ENCODE results near the gene SPTLC3.

The SPTLC3 gene

DNA sequence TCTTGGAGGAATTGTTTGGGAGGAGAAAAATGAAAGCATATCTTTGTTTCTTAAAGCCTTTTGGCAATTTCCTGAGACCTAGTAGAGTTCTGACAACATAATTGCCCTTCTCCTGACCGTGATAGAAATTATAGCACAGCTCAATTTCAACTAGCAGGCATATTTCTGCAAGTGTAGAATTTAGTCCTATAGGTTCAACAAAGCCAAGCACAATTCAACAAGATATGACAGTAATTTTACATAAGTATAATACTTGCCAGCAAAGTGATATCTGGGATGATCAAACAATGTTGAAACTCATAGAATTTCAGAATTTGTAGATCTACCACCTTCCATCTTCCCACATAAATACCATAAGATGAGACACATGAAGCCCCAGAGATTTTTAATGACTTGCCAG lies 73.1 kb downstream of the SPTLC3 start:
- TF ChIP-seq, protein P1, sequence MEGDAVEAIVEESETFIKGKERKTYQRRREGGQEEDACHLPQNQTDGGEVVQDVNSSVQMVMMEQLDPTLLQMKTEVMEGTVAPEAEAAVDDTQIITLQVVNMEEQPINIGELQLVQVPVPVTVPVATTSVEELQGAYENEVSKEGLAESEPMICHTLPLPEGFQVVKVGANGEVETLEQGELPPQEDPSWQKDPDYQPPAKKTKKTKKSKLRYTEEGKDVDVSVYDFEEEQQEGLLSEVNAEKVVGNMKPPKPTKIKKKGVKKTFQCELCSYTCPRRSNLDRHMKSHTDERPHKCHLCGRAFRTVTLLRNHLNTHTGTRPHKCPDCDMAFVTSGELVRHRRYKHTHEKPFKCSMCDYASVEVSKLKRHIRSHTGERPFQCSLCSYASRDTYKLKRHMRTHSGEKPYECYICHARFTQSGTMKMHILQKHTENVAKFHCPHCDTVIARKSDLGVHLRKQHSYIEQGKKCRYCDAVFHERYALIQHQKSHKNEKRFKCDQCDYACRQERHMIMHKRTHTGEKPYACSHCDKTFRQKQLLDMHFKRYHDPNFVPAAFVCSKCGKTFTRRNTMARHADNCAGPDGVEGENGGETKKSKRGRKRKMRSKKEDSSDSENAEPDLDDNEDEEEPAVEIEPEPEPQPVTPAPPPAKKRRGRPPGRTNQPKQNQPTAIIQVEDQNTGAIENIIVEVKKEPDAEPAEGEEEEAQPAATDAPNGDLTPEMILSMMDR (conservative IDR thresholded peaks at IDR 0.05; ENCODE audit: control insufficient read depth, insufficient read depth, low read depth, low read length), result no peak
- H3K4me3 ChIP-seq (ENCODE audit: control insufficient read depth, low read depth, low read length), result no peak overlapping the region
- no peak for DNase-seq (ENCODE audit: low read depth)

DNA sequence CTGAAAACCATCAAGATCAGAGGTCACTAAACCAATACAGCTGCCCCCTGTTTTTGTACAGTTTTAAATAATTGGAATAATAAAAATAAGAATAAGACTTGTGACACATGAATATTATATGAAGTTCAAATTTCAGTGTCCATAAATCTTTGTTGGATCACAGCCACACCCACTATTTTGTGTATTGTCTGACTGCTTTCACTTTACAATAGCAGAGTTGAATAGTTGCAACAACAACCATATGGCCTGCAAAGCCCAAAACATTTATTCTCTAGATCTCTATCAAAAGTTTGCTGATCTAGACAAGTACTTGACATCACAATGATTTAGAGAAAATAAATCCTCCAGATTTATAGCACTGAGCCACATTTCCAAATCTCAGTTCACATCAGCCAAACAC lies 73.6 kb downstream of the SPTLC3 start:
- H3K4me3 ChIP-seq (ENCODE audit: control insufficient read depth, low read depth, low read length), result no peak overlapping the region
- DNase-seq (ENCODE audit: low read depth), result no peak
- TF ChIP-seq, protein P1 (conservative IDR thresholded peaks at IDR 0.05; ENCODE audit: control insufficient read depth, insufficient read depth, low read depth, low read length), result no peak

DNA sequence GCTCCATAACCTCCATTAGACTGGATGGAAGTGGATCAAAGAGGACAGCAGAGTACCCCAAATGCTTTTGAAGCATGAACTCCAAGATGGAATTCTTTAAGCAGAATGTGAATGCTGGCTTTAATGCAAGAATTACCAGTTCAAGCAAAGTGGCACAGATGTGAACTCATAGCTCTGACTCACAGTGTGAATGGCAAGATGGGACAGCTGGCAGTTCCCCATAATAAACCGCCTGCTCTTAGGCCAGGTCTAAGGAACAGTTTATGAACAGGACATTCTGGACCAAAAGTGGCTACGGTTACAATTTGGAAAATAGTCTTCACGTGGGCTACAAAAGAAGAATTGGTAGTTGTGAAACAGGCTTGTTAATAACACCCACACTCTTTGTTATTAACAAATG lies 76.5 kb downstream of the SPTLC3 start:
- no peak overlapping the region for H3K4me3 ChIP-seq (ENCODE audit: control insufficient read depth, low read depth, low read length)
- DNase-seq (ENCODE audit: low read depth), result no peak
- TF ChIP-seq, protein P1 (conservative IDR thresholded peaks at IDR 0.05; ENCODE audit: control insufficient read depth, insufficient read depth, low read depth, low read length), result no peak

DNA sequence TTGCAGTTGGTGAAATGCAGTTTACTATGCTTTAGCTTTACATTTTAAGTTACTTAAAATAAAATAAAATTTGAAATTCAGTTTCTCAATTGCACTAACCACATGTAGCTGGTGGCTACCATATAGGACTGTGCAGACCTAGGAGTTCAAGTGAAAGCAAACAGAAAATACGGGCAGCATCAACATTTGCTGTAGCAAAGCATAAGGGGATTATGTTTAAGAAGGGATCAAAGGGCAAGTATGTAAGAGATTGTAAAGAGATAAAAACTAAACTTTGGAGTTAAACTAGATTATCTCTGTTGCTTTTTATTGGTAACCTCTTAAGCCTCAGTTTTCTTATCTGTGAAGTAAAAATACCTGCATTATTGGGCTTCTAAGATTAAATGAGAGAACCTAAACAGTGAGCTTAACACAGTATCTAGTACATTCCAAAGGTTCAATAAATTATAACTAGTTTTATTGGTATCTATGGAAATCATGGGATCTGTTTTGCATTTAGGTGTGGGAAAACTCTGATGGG lies 81.2 kb downstream of the SPTLC3 start:
- DNase-seq (ENCODE audit: low read depth), result no peak
- no peak overlapping the region for H3K4me3 ChIP-seq (ENCODE audit: control insufficient read depth, low read depth, low read length)
- TF ChIP-seq, protein P1 (conservative IDR thresholded peaks at IDR 0.05; ENCODE audit: control insufficient read depth, insufficient read depth, low read depth, low read length), result no peak

DNA sequence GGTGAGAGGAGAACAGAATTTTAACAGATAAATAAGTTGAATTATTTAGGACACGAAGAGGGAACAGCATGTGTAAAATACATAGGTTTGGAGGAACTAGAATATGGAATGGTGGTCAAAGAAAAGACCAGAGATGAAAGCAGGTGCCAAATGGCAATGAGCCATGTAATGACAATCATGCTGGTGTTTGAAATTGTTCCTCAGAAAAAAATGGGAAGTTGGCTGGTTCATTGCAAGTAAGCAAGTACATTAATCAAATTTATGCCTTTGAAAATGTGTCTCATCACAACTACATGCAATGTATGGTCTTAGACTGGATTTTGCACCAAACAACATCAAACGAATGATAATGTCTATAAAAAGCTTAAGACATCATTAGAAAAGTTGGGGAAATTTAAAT lies 83.3 kb downstream of the SPTLC3 start:
- H3K4me3 ChIP-seq (ENCODE audit: control insufficient read depth, low read depth, low read length), result no peak overlapping the region
- TF ChIP-seq, protein P1 (conservative IDR thresholded peaks at IDR 0.05; ENCODE audit: control insufficient read depth, insufficient read depth, low read depth, low read length), result no peak
- no peak for DNase-seq (ENCODE audit: low read depth)

DNA sequence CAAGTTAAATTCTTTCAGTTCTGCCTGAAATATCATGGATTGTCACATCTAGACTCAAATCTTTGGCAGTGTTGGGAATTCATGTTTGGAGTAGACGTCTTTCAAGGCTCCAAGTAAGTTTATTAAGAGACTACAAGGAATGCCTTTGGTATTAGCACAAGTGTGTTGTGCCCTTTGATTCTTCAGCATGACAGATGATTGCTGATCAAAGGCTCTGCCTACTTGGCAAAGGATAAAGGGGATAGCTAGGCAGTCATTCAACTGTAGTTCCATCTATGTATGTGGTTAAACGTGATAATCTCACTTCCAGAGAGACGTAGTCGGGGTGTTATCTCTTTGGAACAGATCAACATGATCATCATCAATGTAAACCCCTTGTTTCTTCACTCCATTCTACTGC lies 86.2 kb downstream of the SPTLC3 start:
- DNase-seq (ENCODE audit: low read depth), result no peak
- H3K4me3 ChIP-seq (ENCODE audit: control insufficient read depth, low read depth, low read length), result no peak overlapping the region
- TF ChIP-seq, protein P1 (conservative IDR thresholded peaks at IDR 0.05; ENCODE audit: control insufficient read depth, insufficient read depth, low read depth, low read length), result no peak

Measured in fibroblast of mammary gland (primary cell).